Endothelial cell of umbilical vein (primary cell): ENCODE data around the gene RNF213. TPM values are rescaled to one million over a fixed set of nuclear protein-coding genes. Genes with fewer than 3 reads are reported as not detected.

Experiments
- BruUV-seq: library from RNA; stranded (reverse); fragments of 400-500 nt; replicated peaks from 2 replicates; lab custom pipeline; 2021; lab: Mats Ljungman, UMichigan
- CTCF ChIA-PET: fragments of 300-600, 350-600 bp; sonication (Branson Sonifier 250); formaldehyde crosslinking; loops from one replicate; lab custom pipeline; 2021; ENCODE audit warnings: antibody characterized with exemption, inconsistent platforms; lab: Charles Lee
- POLR2A ChIA-PET: fragments of 300-600, 350-600 bp; sonication (Branson Sonifier 250); formaldehyde crosslinking; loops from one replicate; lab custom pipeline; 2021; ENCODE audit warnings: antibody characterized with exemption, inconsistent platforms; lab: Charles Lee
- DNase-seq: peaks from one replicate; pipeline ENCODE4 v3.0.0-alpha.2; 2011; ENCODE audit warnings: low read depth, low spot score
- FAIRE-seq: peaks from 2 replicates; lab custom pipeline; 2011; peaks lifted over from hg19 to GRCh38; lab: Jason Lieb, UNC
- H2AFZ ChIP-seq: 2 replicates; pipeline ENCODE4 v1.6.0; 2012; ENCODE audit warnings: low read depth, low read length, control low read depth, inconsistent platforms
- H3K27ac ChIP-seq: 2 replicates; pipeline ENCODE4 v1.5.1; 2011; ENCODE audit warnings: low read depth, mild to moderate bottlenecking, control low read depth, low read length, moderate library complexity; ENCODE audit not compliant: insufficient read depth
- H3K27me3 ChIP-seq, 2 experiments: 2 replicates each; pipeline versions ENCODE4 v1.6.0 to v1.6.1; 2011; ENCODE audit warnings: low read length in 2 of 2, mixed read lengths in 1 of 2; ENCODE audit not compliant: control insufficient read depth in 2 of 2, insufficient read depth in 2 of 2
- H3K36me3 ChIP-seq, 2 experiments: 2 replicates in 1 of 2; 3 replicates in 1 of 2; pipeline ENCODE4 v1.5.1; 2011; ENCODE audit warnings: low read length in 2 of 2, mild to moderate bottlenecking in 1 of 2, moderate library complexity in 1 of 2; ENCODE audit not compliant: control insufficient read depth in 2 of 2, insufficient read depth in 2 of 2; ENCODE audit errors: extremely low read depth in 1 of 2
- H3K4me1 ChIP-seq: 3 replicates; pipeline ENCODE4 v1.5.1; 2011; ENCODE audit warnings: mild to moderate bottlenecking, low read length; ENCODE audit not compliant: control insufficient read depth, insufficient read depth; ENCODE audit errors: extremely low read depth
- H3K4me2 ChIP-seq: 2 replicates; pipeline ENCODE4 v1.6.1; 2011; ENCODE audit warnings: low read length, control low read depth, mixed read lengths; ENCODE audit not compliant: insufficient read depth
- H3K4me3 ChIP-seq, 3 experiments: fragments of 200-600 bp in 1 of 3; sonication (generic), shearing (Covaris generic) in 1 of 3; replicated peaks in 1 of 3; 2 replicates each; pipeline ENCODE4 v1.5.1; 2011 to 2016; ENCODE audit warnings: control low read depth in 3 of 3, low read length in 3 of 3, mild to moderate bottlenecking in 2 of 3, inconsistent platforms in 1 of 3, low read depth in 1 of 3, moderate library complexity in 1 of 3; ENCODE audit not compliant: insufficient read depth in 1 of 3
- H3K79me2 ChIP-seq: 2 replicates; pipeline ENCODE4 v1.6.0; 2012; ENCODE audit warnings: low read length, inconsistent platforms; ENCODE audit not compliant: control insufficient read depth, insufficient read depth
- H3K9ac ChIP-seq: replicated peaks from 2 replicates; pipeline ENCODE3; 2011; ENCODE audit warnings: low read length, control low read depth; ENCODE audit not compliant: insufficient read depth; ENCODE audit errors: extremely low read depth
- H3K9me1 ChIP-seq: replicated peaks from 3 replicates; pipeline ENCODE4 v1.6.0; 2011; ENCODE audit warnings: mild to moderate bottlenecking, low read length; ENCODE audit not compliant: control insufficient read depth, insufficient read depth; ENCODE audit errors: extremely low read depth
- H3K9me3 ChIP-seq: replicated peaks from 2 replicates; pipeline ENCODE4 v1.5.1; 2012; ENCODE audit warnings: low read length, inconsistent platforms; ENCODE audit not compliant: control insufficient read depth, insufficient read depth
- H4K20me1 ChIP-seq: replicated peaks from 2 replicates; pipeline ENCODE3; 2011; ENCODE audit warnings: mild to moderate bottlenecking, low read length; ENCODE audit not compliant: control insufficient read depth, insufficient read depth; ENCODE audit errors: extremely low read depth
- CTCF ChIP-seq, 2 donors: IDR thresholded peaks; 1 replicate in 1 of 2; 2 replicates in 1 of 2; pipeline ENCODE4 v1.5.1; 2011; ENCODE audit warnings: low read length in 2 of 2, mild to moderate bottlenecking in 2 of 2, moderate library complexity in 2 of 2, control low read depth in 1 of 2, inconsistent platforms in 1 of 2, low read depth in 1 of 2; ENCODE audit not compliant: insufficient read depth in 1 of 2; ENCODE audit errors: extremely low read depth in 1 of 2
- EZH2 ChIP-seq: IDR thresholded peaks from 2 replicates; pipeline ENCODE4 v1.6.1; 2012; ENCODE audit warnings: borderline replicate concordance, low read depth, mild to moderate bottlenecking, moderate library complexity, low read length, inconsistent platforms; ENCODE audit not compliant: severe bottlenecking
- FOS ChIP-seq: IDR thresholded peaks from 2 replicates; pipeline ENCODE4 v1.6.1; 2011; ENCODE audit warnings: mild to moderate bottlenecking, low read length, moderate library complexity, borderline replicate concordance; ENCODE audit not compliant: insufficient read depth
- GATA2 ChIP-seq: IDR thresholded peaks from 2 replicates; pipeline ENCODE4 v1.7.0; 2011; ENCODE audit warnings: low read depth, mild to moderate bottlenecking, moderate library complexity, mixed read lengths, low read length; ENCODE audit not compliant: insufficient read length, insufficient read depth
- JUN ChIP-seq: IDR thresholded peaks from 2 replicates; pipeline ENCODE4 v1.6.1; 2011; ENCODE audit warnings: borderline replicate concordance, low read depth; ENCODE audit not compliant: insufficient read length, insufficient read depth
- MAX ChIP-seq: IDR thresholded peaks from 2 replicates; pipeline ENCODE4 v1.6.1; 2011; ENCODE audit not compliant: insufficient read depth, insufficient read length
- POLR2A ChIP-seq: IDR thresholded peaks from 2 replicates; pipeline ENCODE4 v1.6.1; 2012; ENCODE audit warnings: low read depth, mild to moderate bottlenecking, control low read depth, low read length
- POLR2AphosphoS5 ChIP-seq: IDR thresholded peaks from 2 replicates; pipeline ENCODE4 v1.6.1; 2012; ENCODE audit warnings: low read depth, mild to moderate bottlenecking, control low read depth, low read length, moderate library complexity; ENCODE audit not compliant: insufficient read depth
- dilution Hi-C: fragments of 300-500 bp; cut with MboI; formaldehyde crosslinking; loops from one replicate; pipeline ENCODE4 v1.15.0; 2019; ENCODE audit warnings: low sequenced_read_pairs; ENCODE audit not compliant: extremely low pct_ligation_motif_present
- intact Hi-C: fragments of 100-400 bp; cut with micrococcal nuclease; formaldehyde crosslinking; loops from one replicate; pipeline ENCODE4 v1.10.0; 2022
- polyA plus RNA-seq, 4 experiments: library from polyadenylated mRNA; depleted of rRNA in 3 of 4; stranded (reverse) in 3 of 4; unstranded in 1 of 4; fragments of >200 nt; gene quantifications; 2 replicates each; pipeline versions ENCODE4 v1.2.1 to v1.2.3, GENCODE V29; 2011 to 2012; ENCODE audit warnings: missing spikeins in 1 of 4
- total RNA-seq: library from RNA; stranded (reverse); gene quantifications from 2 replicates; pipeline ENCODE4 v1.2.3, GENCODE V29; 2021

RNF213 gene
- total and polyA plus RNA-seq, 2 donors (not counting 3 experiments of a cell fraction or from before 2014, with no cell fraction given), result 36.5 to 116 TPM

GRCh38 chr17:80254396-80255251, 6.0 kb upstream of the RNF213 start:
- Histone ChIP-seq H3K27ac (peak overlapping the region; percentile 93), H3K4me3 (no peak overlapping the region), H3K4me2 (peak overlapping the region; percentile 47), H3K79me2 (no peaks in the 10 kb centered on the region), H3K9me3 (no peaks in the 10 kb centered on the region), H3K9ac (peak overlapping the region; percentile 28), H3K27me3 (no peaks in the 10 kb centered on the region), H2AFZ (peak overlapping the region; percentile 53), H3K9me1 (no peaks in the 10 kb centered on the region), H3K4me1 (peaks cover 20% of the 10 kb centered on the region), H3K36me3 (peaks cover 0 to 2% of the 10 kb centered on the region in 2 experiments), H4K20me1 (no peaks in the 10 kb centered on the region)
- ChIA-PET POLR2A (no interaction called here), CTCF (interaction anchor here (0.7 to 1.4 kb wide), 4 partner anchors 17 to 34 kb away, joined by 3 read pairs; partner anchors contain the start of genes SGSH and SLC26A11)
- dilution Hi-C loops, result no loop called here
- intact Hi-C loops, result no loop called here
- no TSS peak for BruUV-seq
- TF ChIP-seq CTCF (IDR thresholded peaks at IDR 0.05; ENCODE audit: extremely low read depth in 1 of 2, insufficient read depth in 1 of 2, low read depth in 1 of 2, low read length in 2 of 2) (no peak), GATA2 (peak; percentile 98), FOS (peak; percentile 84), MAX (no peak), POLR2A (no peak), EZH2 (no peak), JUN (peak; percentile 80), POLR2AphosphoS5 (peak; percentile 90)
- FAIRE-seq (peak; percentile 99), DNase-seq (peak; percentile 83)
